ES-I3 (cell line): ENCODE data around the gene IGIP.
"Not testable (repeated sequence)": the region's sequence is repeated elsewhere in the genome, so short reads cannot be mapped to it uniquely, and the experiment has no call there.

Source experiments
- H3K36me3 ChIP-seq: 2 replicates; pipeline ENCODE4 v1.6.1; 2013; ENCODE audit warnings: mild to moderate bottlenecking, low read length, control low read depth, moderate library complexity; ENCODE audit not compliant: insufficient read depth
- H3K4me1 ChIP-seq: 2 replicates; pipeline ENCODE4 v1.6.1; 2013; ENCODE audit warnings: mild to moderate bottlenecking, control low read depth, low read length; ENCODE audit not compliant: insufficient read depth
- H3K9ac ChIP-seq: 2 replicates; pipeline ENCODE4 v1.6.1; 2013; ENCODE audit warnings: low read depth, mild to moderate bottlenecking, low read length, moderate library complexity
- H3K9me3 ChIP-seq: 2 replicates; pipeline ENCODE4 v1.6.1; 2013; ENCODE audit warnings: mild to moderate bottlenecking, low read length, moderate library complexity; ENCODE audit not compliant: control insufficient read depth, insufficient read depth

IGIP gene

GRCh38 chr5:140154710-140155381 lies 29.1 kb downstream of the IGIP start:
- H3K9me3 ChIP-seq, H3K9ac ChIP-seq, H3K36me3 ChIP-seq: not testable (repeated sequence)
- peaks cover 18% of the 10 kb centered on the region; the same call in 1 of the 2 replicates for H3K4me1 ChIP-seq

GRCh38 chr5:140157032-140157781 lies 31.5 kb downstream of the IGIP start:
- no peaks in the 10 kb centered on the region for H3K9me3 ChIP-seq
- peak overlapping the region; percentile 52 for H3K9ac ChIP-seq
- H3K36me3 ChIP-seq: no peaks in the 10 kb centered on the region
- peaks cover 18% of the 10 kb centered on the region; the same call in 1 of the 2 replicates for H3K4me1 ChIP-seq

GRCh38 chr5:140159014-140159927 lies 33.5 kb downstream of the IGIP start:
- Histone ChIP-seq H3K9ac (no peak overlapping the region), H3K36me3 (no peaks in the 10 kb centered on the region), H3K4me1 (peaks cover 4% of the 10 kb centered on the region; the same call in 1 of the 2 replicates)

GRCh38 chr5:140162275-140162674 lies 36.5 kb downstream of the IGIP start:
- H3K9me3 ChIP-seq: no peaks in the 10 kb centered on the region
- H3K36me3 ChIP-seq: no peaks in the 10 kb centered on the region
- H3K9ac ChIP-seq: no peak overlapping the region
- no peaks in the 10 kb centered on the region; the same call in 1 of the 2 replicates for H3K4me1 ChIP-seq

More at GRCh38 chr5:140159014-140159927, 33.5 kb downstream of the IGIP start:
- H3K9me3 ChIP-seq: no peaks in the 10 kb centered on the region

GRCh38 chr5:140162781-140163180 lies 37.0 kb downstream of the IGIP start:
- no peaks in the 10 kb centered on the region for H3K9me3 ChIP-seq
- no peaks in the 10 kb centered on the region; the same call in 1 of the 2 replicates for H3K4me1 ChIP-seq
- H3K9ac ChIP-seq: no peak overlapping the region
- H3K36me3 ChIP-seq: no peaks in the 10 kb centered on the region

GRCh38 chr5:140165101-140165922 lies 39.6 kb downstream of the IGIP start:
- Histone ChIP-seq H3K36me3 (no peaks in the 10 kb centered on the region), H3K9ac (no peak overlapping the region), H3K4me1 (no peaks in the 10 kb centered on the region; the same call in 1 of the 2 replicates), H3K9me3 (no peaks in the 10 kb centered on the region)

GRCh38 chr5:140165923-140166270 lies 40.2 kb downstream of the IGIP start:
- H3K4me1 ChIP-seq: no peaks in the 10 kb centered on the region; the same call in 1 of the 2 replicates
- no peaks in the 10 kb centered on the region for H3K36me3 ChIP-seq
- no peak overlapping the region for H3K9ac ChIP-seq
- H3K9me3 ChIP-seq: no peaks in the 10 kb centered on the region

- no peak overlapping the region for H3K9ac ChIP-seq
- H3K36me3 ChIP-seq: no peaks in the 10 kb centered on the region
- H3K4me1 ChIP-seq: no peaks in the 10 kb centered on the region; the same call in 1 of the 2 replicates
- no peaks in the 10 kb centered on the region for H3K9me3 ChIP-seq
Measured at GRCh38 chr5:140166911-140167310, 41.2 kb downstream of the IGIP start.

- Histone ChIP-seq H3K9me3 (no peaks in the 10 kb centered on the region), H3K9ac (no peak overlapping the region), H3K36me3 (no peaks in the 10 kb centered on the region), H3K4me1 (no peaks in the 10 kb centered on the region; the same call in 1 of the 2 replicates)
Measured at GRCh38 chr5:140168371-140168770, 42.6 kb downstream of the IGIP start.

- Histone ChIP-seq H3K36me3 (no peaks in the 10 kb centered on the region), H3K9me3 (no peaks in the 10 kb centered on the region), H3K9ac (no peak overlapping the region), H3K4me1 (no peaks in the 10 kb centered on the region; the same call in 1 of the 2 replicates)
Measured at GRCh38 chr5:140169410-140169809, 43.7 kb downstream of the IGIP start.

- H3K36me3 ChIP-seq: no peaks in the 10 kb centered on the region
- H3K9ac ChIP-seq: no peak overlapping the region
- no peaks in the 10 kb centered on the region for H3K4me1 ChIP-seq
- H3K9me3 ChIP-seq: no peaks in the 10 kb centered on the region
Measured at GRCh38 chr5:140172483-140172882, 46.7 kb downstream of the IGIP start.

- Histone ChIP-seq H3K36me3 (no peaks in the 10 kb centered on the region), H3K9me3 (no peaks in the 10 kb centered on the region), H3K4me1 (no peaks in the 10 kb centered on the region), H3K9ac (no peak overlapping the region)
Measured at GRCh38 chr5:140174014-140174413, 48.3 kb downstream of the IGIP start.

GRCh38 chr5:140174465-140175366 lies 49.0 kb downstream of the IGIP start, which contains the start of gene CYSTM1:
Gene CYSTM1 (plus strand): TSS chr5:140175188. CDS start chr5:140194466, 19,278 bp downstream.
- peak within 1 kb of the TSS; percentile 79 for H3K9ac ChIP-seq
- H3K4me1 ChIP-seq: no peaks in the 10 kb centered on the region

More at GRCh38 chr5:140174465-140175366, 49.0 kb downstream of the IGIP start, which contains the start of gene CYSTM1:
- Histone ChIP-seq H3K9me3 (no peaks in the 10 kb centered on the region), H3K36me3 (no peaks in the 10 kb centered on the region)
